Hepatocyte (in vitro differentiated cells): Measurements from ENCODE around the gene ZSWIM1. TPM values are rescaled to one million over a fixed set of nuclear protein-coding genes. Genes with fewer than 3 reads are reported as not detected.
"Not testable (repeated sequence)": the region's sequence is repeated elsewhere in the genome, so short reads cannot be mapped to it uniquely, and the experiment has no call there.

Experiments
- DNase-seq: peaks from one replicate; pipeline ENCODE4 v3.0.0-alpha.2; 2016; ENCODE audit warnings: low spot score
- H2AFZ ChIP-seq: fragments of 200-600 bp; sonication (generic); 2 replicates; pipeline ENCODE4 v1.6.0; 2016; ENCODE audit warnings: antibody characterized with exemption, mild to moderate bottlenecking
- H3K27ac ChIP-seq: fragments of 200-600 bp; sonication (generic); 2 replicates; pipeline ENCODE4 v1.5.1; 2016; ENCODE audit warnings: mild to moderate bottlenecking
- H3K27me3 ChIP-seq: fragments of 200-600 bp; sonication (generic); 2 replicates; pipeline ENCODE4 v1.6.1; 2016
- H3K36me3 ChIP-seq: fragments of 200-600 bp; sonication (generic); replicated peaks from 2 replicates; pipeline ENCODE4 v1.5.1; 2016; ENCODE audit warnings: low read depth; ENCODE audit not compliant: insufficient read depth
- H3K4me1 ChIP-seq: fragments of 200-600 bp; sonication (generic); 2 replicates; pipeline ENCODE4 v1.5.1; 2016; ENCODE audit warnings: mild to moderate bottlenecking, moderate library complexity; ENCODE audit not compliant: insufficient read depth
- H3K4me2 ChIP-seq: fragments of 200-600 bp; sonication (generic); 2 replicates; pipeline ENCODE4 v1.6.0; 2016
- H3K4me3 ChIP-seq: fragments of 200-600 bp; sonication (generic); 2 replicates; pipeline ENCODE4 v1.5.1; 2016; ENCODE audit warnings: mild to moderate bottlenecking
- H3K79me2 ChIP-seq: fragments of 200-600 bp; sonication (generic); 2 replicates; pipeline ENCODE4 v1.6.0; 2017; ENCODE audit warnings: mild to moderate bottlenecking
- H3K9me2 ChIP-seq: fragments of 200-600 bp; sonication (generic); replicated peaks from 2 replicates; pipeline ENCODE4 v1.6.0; 2017; ENCODE audit warnings: mild to moderate bottlenecking; ENCODE audit not compliant: insufficient read depth
- H3K9me3 ChIP-seq: fragments of 200-600 bp; sonication (generic); 2 replicates; pipeline ENCODE4 v1.5.1; 2016; ENCODE audit warnings: low read depth, mild to moderate bottlenecking
- H4K20me1 ChIP-seq: fragments of 200-600 bp; sonication (generic); 2 replicates; pipeline ENCODE4 v1.6.0; 2016; ENCODE audit warnings: mild to moderate bottlenecking; ENCODE audit not compliant: insufficient read depth, poor library complexity, severe bottlenecking
- CTCF ChIP-seq: fragments of 200-600 bp; sonication (generic); IDR thresholded peaks from 2 replicates; pipeline ENCODE4 v1.5.1; 2016; ENCODE audit warnings: antibody characterized with exemption, mild to moderate bottlenecking; ENCODE audit not compliant: poor library complexity
- EZH2 ChIP-seq: fragments of 200-600 bp; sonication (generic); IDR thresholded peaks from 2 replicates; pipeline ENCODE4 v1.6.1; 2016; ENCODE audit warnings: antibody characterized with exemption, mild to moderate bottlenecking, borderline replicate concordance
- EZH2phosphoT487 ChIP-seq: fragments of 200-600 bp; sonication (generic); IDR thresholded peaks from one replicate; pipeline ENCODE4 v1.6.1; 2018; ENCODE audit warnings: antibody characterized with exemption, mild to moderate bottlenecking, low read depth, moderate library complexity; ENCODE audit not compliant: unreplicated experiment, severe bottlenecking
- WGBS: methylation state at CpG from one replicate; pipeline ENCODE4 v1.1.6; 2016; ENCODE audit warnings: low lambda C conversion rate; ENCODE audit errors: missing lambda C conversion rate; 5-methylcytosine and 5-hydroxymethylcytosine counted together
- polyA plus RNA-seq: library from polyadenylated mRNA; unstranded; fragments of >200 nt; fragmentation: Nextera tagmentation; extraction: Ambion mirVana; gene quantifications from 2 replicates; pipeline ENCODE4 v1.2.1, GENCODE V29; 2016
- total RNA-seq: library from RNA; depleted of rRNA; stranded (reverse); fragments of >200 nt; gene quantifications from 2 replicates; pipeline ENCODE4 v1.2.3, GENCODE V29; 2014

Gene ZSWIM1
- total and polyA plus RNA-seq, 2 experiments from 2014 or later: 5.0 to 6.4 TPM

DNA sequence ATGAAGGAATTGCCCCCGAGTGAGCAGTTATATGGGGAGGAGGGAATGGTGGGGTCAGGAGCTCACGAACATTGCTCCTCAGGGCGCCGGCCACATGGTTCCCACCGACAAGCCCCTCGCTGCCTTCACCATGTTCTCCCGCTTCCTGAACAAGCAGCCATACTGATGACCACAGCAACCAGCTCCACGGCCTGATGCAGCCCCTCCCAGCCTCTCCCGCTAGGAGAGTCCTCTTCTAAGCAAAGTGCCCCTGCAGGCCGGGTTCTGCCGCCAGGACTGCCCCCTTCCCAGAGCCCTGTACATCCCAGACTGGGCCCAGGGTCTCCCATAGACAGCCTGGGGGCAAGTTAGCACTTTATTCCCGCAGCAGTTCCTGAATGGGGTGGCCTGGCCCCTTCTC lies 17.3 kb downstream of the ZSWIM1 start:
- H3K36me3 ChIP-seq: no peaks in the 10 kb centered on the region
- TF ChIP-seq EZH2phosphoT487: no peak
- TF ChIP-seq EZH2: no peak
- no peak for TF ChIP-seq CTCF
- DNase-seq: no peak
- H3K9me2 ChIP-seq: no peaks in the 10 kb centered on the region
- H4K20me1 ChIP-seq: no peaks in the 10 kb centered on the region
- peaks cover 7% of the 10 kb centered on the region for H3K79me2 ChIP-seq
- H3K27me3 ChIP-seq: no peaks in the 10 kb centered on the region
- peaks cover 4% of the 10 kb centered on the region for H3K4me1 ChIP-seq
- H3K27ac ChIP-seq: no peak overlapping the region
- no peaks in the 10 kb centered on the region for H3K9me3 ChIP-seq
- WGBS: 93% methylated on average over 12 of the region's 12 CpGs
- no peak overlapping the region for H3K4me3 ChIP-seq
- no peak overlapping the region for H3K4me2 ChIP-seq
- H2AFZ ChIP-seq: no peak overlapping the region

DNA sequence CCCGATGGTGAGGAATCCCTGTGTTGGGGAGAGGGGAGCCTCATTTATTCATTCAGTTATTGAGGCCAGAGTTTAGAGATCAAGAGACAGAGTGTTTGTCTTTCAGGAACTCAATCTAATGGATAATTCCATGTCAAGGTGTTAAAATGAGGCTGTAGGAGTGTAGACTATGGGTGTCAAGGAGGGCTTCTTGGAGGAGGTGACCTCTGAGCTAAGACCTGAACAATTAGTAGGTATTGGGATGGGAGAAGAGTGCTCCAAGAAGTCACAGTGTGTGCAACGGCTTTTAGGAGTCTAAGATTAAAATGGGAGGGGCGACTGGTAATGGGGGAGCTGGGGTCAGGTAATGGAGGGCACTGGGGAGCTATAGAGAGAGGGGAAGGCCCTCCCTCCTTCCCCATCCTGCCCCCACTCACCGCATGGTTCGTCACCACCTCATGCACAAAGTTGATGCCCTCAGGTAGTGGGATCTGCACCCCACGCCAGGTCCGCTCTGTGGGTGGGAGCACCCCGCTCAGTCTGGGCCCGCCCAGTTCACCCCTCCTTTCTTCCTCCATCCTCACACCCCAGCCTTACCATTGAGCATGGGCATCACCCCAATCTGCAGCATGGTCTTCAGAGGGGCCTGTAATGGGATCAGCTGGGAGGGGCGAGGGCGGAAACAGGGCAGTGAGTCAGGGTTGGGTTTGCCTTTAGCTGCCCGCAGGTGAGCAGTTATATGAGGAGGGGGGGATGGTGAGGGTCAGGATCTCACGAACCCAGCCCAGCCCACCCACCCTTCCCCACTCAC lies 18.2 kb downstream of the ZSWIM1 start:
- Histone ChIP-seq H3K36me3 (no peaks in the 10 kb centered on the region), H3K4me1 (no peaks in the 10 kb centered on the region), H3K9me2 (no peaks in the 10 kb centered on the region), H3K27ac (no peak overlapping the region), H3K79me2 (peaks cover under 1% of the 10 kb centered on the region), H3K9me3 (no peaks in the 10 kb centered on the region), H3K4me3 (no peak overlapping the region), H3K4me2 (no peak overlapping the region), H4K20me1 (no peaks in the 10 kb centered on the region), H2AFZ (no peak overlapping the region), H3K27me3 (no peaks in the 10 kb centered on the region)
- WGBS: 93% methylated on average over 12 of the region's 13 CpGs
- no peak for DNase-seq
- TF ChIP-seq EZH2phosphoT487 (no peak), EZH2 (no peak), CTCF (no peak)

DNA sequence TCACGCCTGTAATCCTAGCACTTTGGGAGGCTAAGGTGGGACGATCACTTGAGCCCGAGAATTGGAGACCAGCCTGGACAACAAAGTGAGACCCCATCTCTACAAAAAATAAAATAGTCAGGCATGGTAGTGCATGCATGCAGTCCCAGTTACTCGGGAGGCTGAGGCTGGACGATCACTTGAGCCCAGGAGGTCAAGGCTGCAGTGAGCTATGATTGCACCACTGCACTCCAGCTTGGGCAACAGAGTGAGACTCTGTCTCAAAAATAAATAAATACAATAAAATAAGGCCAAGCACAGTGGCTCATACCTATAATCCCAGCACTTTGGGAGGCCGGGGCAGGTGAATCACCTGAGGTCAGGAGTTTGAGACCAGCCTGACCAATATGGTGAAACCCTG lies 20.3 kb downstream of the ZSWIM1 start:
- not testable (repeated sequence) for H2AFZ ChIP-seq, H3K79me2 ChIP-seq, H3K9me2 ChIP-seq, H3K4me1 ChIP-seq, H4K20me1 ChIP-seq, H3K27ac ChIP-seq, H3K4me2 ChIP-seq, H3K36me3 ChIP-seq, H3K27me3 ChIP-seq, DNase-seq, H3K9me3 ChIP-seq, H3K4me3 ChIP-seq
- 96% methylated on average over 6 of the region's 6 CpGs for WGBS

GRCh38 chr20:45902199-45902701 lies 21.2 kb downstream of the ZSWIM1 start:
- DNase-seq: no peak
- H3K79me2 ChIP-seq: no peaks in the 10 kb centered on the region
- no peak overlapping the region for H3K27ac ChIP-seq
- H3K4me3 ChIP-seq: no peak overlapping the region
- TF ChIP-seq EZH2phosphoT487 (no peak), EZH2 (no peak), CTCF (no peak)
- no peaks in the 10 kb centered on the region for H3K27me3 ChIP-seq
- H3K9me3 ChIP-seq: no peaks in the 10 kb centered on the region
- no peaks in the 10 kb centered on the region for H3K9me2 ChIP-seq
- no peak overlapping the region for H3K4me2 ChIP-seq
- H2AFZ ChIP-seq: no peak overlapping the region
- H3K4me1 ChIP-seq: no peaks in the 10 kb centered on the region
- no peaks in the 10 kb centered on the region for H3K36me3 ChIP-seq
- 94% methylated on average over 13 of the region's 14 CpGs for WGBS
- H4K20me1 ChIP-seq: no peaks in the 10 kb centered on the region
